ENCODE measurements around the gene POPDC2. TPM values are rescaled to one million over a fixed set of nuclear protein-coding genes. Genes with fewer than 3 reads are reported as not detected.

The POPDC2 gene
- total and polyA plus RNA-seq, 2 donors (not counting 3 experiments of a cell fraction or from before 2014, with no cell fraction given), result 0.57 to 0.66 TPM

GRCh38 chr3:119653876-119654275 lies 6.5 kb downstream of the POPDC2 start:
- FAIRE-seq, result no peak
- H3K27me3 ChIP-seq (ENCODE audit: control insufficient read depth in 2 of 2, insufficient read depth in 2 of 2, low read length in 2 of 2), result peaks cover 0 to 6% of the 10 kb centered on the region in 2 experiments
- no peaks in the 10 kb centered on the region for H3K79me2 ChIP-seq (ENCODE audit: control insufficient read depth, insufficient read depth, low read length)
- no peak overlapping the region for H3K4me2 ChIP-seq (ENCODE audit: insufficient read depth, low read length)
- H3K4me1 ChIP-seq (ENCODE audit: control insufficient read depth, extremely low read depth, insufficient read depth, low read length), result no peaks in the 10 kb centered on the region
- H4K20me1 ChIP-seq (replicated peaks; ENCODE audit: control insufficient read depth, extremely low read depth, insufficient read depth, low read length), result no peaks in the 10 kb centered on the region
- ChIA-PET CTCF (no interaction called here), POLR2A (no interaction called here)
- intact Hi-C loops (cut with micrococcal nuclease), result no loop called here
- H3K9me3 ChIP-seq (replicated peaks; ENCODE audit: control insufficient read depth, insufficient read depth, low read length), result no peaks in the 10 kb centered on the region
- no peak for DNase-seq (ENCODE audit: low read depth, low spot score)
- H3K36me3 ChIP-seq (ENCODE audit: control insufficient read depth in 2 of 2, extremely low read depth in 1 of 2, insufficient read depth in 2 of 2, low read length in 2 of 2), result no peaks in the 10 kb centered on the region
- H3K4me3 ChIP-seq (replicated peaks in 1 of 3; ENCODE audit: insufficient read depth in 1 of 3, low read depth in 1 of 3, low read length in 3 of 3), result no peak overlapping the region
- dilution Hi-C loops (cut with MboI; ENCODE audit: extremely low pct_ligation_motif_present, low sequenced_read_pairs), result no loop called here
- no peak overlapping the region for H3K27ac ChIP-seq (ENCODE audit: insufficient read depth, low read depth, low read length)
- TF ChIP-seq, protein P1, sequence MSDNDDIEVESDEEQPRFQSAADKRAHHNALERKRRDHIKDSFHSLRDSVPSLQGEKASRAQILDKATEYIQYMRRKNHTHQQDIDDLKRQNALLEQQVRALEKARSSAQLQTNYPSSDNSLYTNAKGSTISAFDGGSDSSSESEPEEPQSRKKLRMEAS (IDR thresholded peaks at IDR 0.05; ENCODE audit: insufficient read depth, insufficient read length), result no peak
- TF ChIP-seq POLR2A (IDR thresholded peaks at IDR 0.05; ENCODE audit: low read depth, low read length) (no peak), GATA2 (IDR thresholded peaks at IDR 0.05; ENCODE audit: insufficient read depth, insufficient read length, low read depth, low read length) (no peak), EZH2 (IDR thresholded peaks at IDR 0.05; ENCODE audit: borderline replicate concordance, low read depth, low read length, severe bottlenecking) (no peak), MYC (IDR thresholded peaks at IDR 0.05; ENCODE audit: low read depth, low read length) (no peak), CTCF (IDR thresholded peaks at IDR 0.05; ENCODE audit: extremely low read depth in 1 of 2, insufficient read depth in 1 of 2, low read depth in 1 of 2, low read length in 2 of 2) (no peak)
- BruUV-seq (replicated peaks), result no TSS peak
- no peaks in the 10 kb centered on the region for H3K9me1 ChIP-seq (replicated peaks; ENCODE audit: control insufficient read depth, extremely low read depth, insufficient read depth, low read length)
- H2AFZ ChIP-seq (ENCODE audit: low read depth, low read length), result no peak overlapping the region
- H3K9ac ChIP-seq (replicated peaks; ENCODE audit: extremely low read depth, insufficient read depth, low read length), result no peak overlapping the region

Data from endothelial cell of umbilical vein (primary cell).